Measurements from ENCODE around the gene BMP7.
A peak's percentile ranks its signal among the peaks of the same experiment; 100 is the strongest.
"Not testable (repeated sequence)": the region's sequence is repeated elsewhere in the genome, so short reads cannot be mapped to it uniquely, and the experiment has no call there.

BMP7 gene

DNA sequence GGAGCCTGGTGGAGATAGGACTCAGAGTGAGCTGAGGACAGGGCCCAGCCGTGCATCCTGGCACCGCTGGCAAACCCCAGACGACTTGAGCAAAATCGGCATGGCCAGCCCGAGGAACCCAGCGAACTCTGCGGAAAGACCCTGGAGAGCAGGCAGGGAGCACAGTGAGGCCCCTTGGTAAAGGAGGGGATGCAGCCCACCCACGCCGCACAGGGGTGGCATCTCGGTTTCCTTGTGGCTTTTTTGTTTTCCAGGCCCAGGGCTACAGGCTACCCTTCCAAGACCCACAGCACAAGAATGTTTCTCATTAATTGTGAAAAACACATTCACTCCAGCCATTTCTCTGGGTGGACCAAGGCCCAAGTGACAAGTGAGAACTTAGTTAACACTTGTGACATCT, 71.4 kb downstream of the BMP7 start:
- DNase-seq (ENCODE audit: low spot score in 2 of 2) (no peak), ATAC-seq (no peak)
- no peaks in the 10 kb centered on the region for H3K4me1 Mint-ChIP-seq
- no peaks in the 10 kb centered on the region for H3K9me3 Mint-ChIP-seq
- H3K36me3 Mint-ChIP-seq, result no peaks in the 10 kb centered on the region
- H3K4me3 Mint-ChIP-seq, result no peak overlapping the region
- no peak overlapping the region for H3K27ac Mint-ChIP-seq

DNA sequence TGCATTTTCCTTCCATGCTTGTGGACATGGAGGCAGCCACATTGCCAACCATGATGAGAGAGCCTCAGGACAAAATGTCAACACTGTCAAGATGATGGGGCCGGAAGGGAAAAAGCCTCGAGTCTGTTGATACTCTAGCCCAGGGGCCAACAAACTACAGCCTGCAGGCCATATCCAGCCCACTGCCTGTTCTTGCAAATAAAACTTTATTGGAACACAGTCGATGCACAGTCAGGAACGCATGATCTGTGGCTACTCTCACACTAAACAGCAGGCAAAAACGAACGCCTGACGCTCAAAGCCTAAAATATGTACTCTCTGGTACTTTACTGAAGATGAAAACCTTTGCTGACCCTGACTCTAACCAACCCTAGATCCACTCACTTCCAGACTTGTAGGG, 72.3 kb downstream of the BMP7 start:
- H3K9me3 Mint-ChIP-seq, result no peaks in the 10 kb centered on the region
- ATAC-seq (no peak), DNase-seq (ENCODE audit: low spot score in 2 of 2) (no peak)
- H3K27ac Mint-ChIP-seq, result no peak overlapping the region
- no peaks in the 10 kb centered on the region for H3K36me3 Mint-ChIP-seq
- no peaks in the 10 kb centered on the region for H3K4me1 Mint-ChIP-seq
- H3K4me3 Mint-ChIP-seq, result no peak overlapping the region

DNA sequence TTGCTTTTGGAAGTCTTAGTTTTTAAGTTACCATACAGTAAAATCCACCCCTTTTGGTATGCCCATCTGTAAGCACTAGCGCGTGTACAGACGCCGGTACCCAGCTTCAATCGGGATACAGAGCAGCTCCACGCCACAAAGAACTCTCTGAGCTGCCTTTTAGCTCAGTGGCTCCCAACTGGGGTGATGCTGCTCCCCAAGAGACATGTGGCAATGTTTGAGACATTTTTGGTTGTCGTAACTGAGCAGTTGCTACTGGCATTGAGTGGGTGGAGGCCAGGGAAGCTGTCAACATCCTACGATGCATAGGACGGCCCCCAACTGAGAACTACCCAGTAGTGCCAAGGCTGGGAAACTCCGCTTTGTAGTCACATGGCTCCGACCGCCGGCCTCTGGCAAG, 73.3 kb downstream of the BMP7 start:
- no peak overlapping the region for H3K4me3 Mint-ChIP-seq
- no peaks in the 10 kb centered on the region for H3K36me3 Mint-ChIP-seq
- no peaks in the 10 kb centered on the region for H3K4me1 Mint-ChIP-seq
- no peak for DNase-seq (ENCODE audit: low spot score in 2 of 2)
- no peak overlapping the region for H3K27ac Mint-ChIP-seq
- H3K9me3 Mint-ChIP-seq, result no peaks in the 10 kb centered on the region
- ATAC-seq, result no peak

DNA sequence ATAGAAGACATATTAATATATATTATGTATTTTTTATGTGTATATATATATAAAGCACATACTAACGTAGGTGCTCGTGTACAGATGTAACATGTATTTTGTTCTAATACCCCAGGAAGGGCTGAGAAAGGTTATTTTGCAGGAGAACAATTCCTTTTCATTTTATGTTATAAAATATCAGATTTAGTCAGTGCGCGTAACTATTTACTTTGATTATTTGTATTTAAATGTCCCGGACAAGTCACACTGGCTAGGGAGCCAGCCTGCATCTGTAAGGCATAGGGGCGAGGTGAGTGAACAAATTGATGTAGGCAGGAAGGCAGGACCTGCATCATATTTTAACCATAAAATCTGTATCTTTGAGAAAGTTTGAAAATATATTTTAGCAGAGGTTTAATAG, 74.1 kb downstream of the BMP7 start:
- no peaks in the 10 kb centered on the region for H3K36me3 Mint-ChIP-seq

DNA sequence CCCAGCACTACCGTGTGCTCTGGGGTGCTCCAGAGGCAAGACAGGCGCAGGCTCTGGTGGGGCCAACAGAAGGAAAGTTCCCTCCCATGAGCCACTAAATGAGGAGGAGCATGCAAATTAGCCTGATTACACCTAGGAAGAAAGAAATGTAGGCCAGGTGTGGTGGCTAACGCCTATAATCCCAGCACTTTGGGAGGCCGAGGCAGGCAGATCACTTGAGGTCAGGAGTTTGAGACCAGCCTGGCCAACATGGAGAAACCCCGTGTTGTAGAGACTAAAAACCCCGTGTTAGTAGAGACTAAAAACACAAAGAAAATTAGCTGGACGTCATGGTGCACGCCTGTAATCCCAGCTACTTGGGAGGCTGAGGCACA, 75.2 kb downstream of the BMP7 start:
- not testable (repeated sequence) for H3K27ac Mint-ChIP-seq; ATAC-seq; H3K4me1 Mint-ChIP-seq; H3K4me3 Mint-ChIP-seq; H3K9me3 Mint-ChIP-seq; H3K36me3 Mint-ChIP-seq; DNase-seq (ENCODE audit: low spot score in 2 of 2)

More for the DNA sequence above, 74.1 kb downstream of the BMP7 start:
- no peak overlapping the region for H3K4me3 Mint-ChIP-seq
- no peak overlapping the region for H3K27ac Mint-ChIP-seq
- no peaks in the 10 kb centered on the region for H3K9me3 Mint-ChIP-seq
- ATAC-seq (no peak), DNase-seq (ENCODE audit: low spot score in 2 of 2) (no peak)
- no peaks in the 10 kb centered on the region for H3K4me1 Mint-ChIP-seq

DNA sequence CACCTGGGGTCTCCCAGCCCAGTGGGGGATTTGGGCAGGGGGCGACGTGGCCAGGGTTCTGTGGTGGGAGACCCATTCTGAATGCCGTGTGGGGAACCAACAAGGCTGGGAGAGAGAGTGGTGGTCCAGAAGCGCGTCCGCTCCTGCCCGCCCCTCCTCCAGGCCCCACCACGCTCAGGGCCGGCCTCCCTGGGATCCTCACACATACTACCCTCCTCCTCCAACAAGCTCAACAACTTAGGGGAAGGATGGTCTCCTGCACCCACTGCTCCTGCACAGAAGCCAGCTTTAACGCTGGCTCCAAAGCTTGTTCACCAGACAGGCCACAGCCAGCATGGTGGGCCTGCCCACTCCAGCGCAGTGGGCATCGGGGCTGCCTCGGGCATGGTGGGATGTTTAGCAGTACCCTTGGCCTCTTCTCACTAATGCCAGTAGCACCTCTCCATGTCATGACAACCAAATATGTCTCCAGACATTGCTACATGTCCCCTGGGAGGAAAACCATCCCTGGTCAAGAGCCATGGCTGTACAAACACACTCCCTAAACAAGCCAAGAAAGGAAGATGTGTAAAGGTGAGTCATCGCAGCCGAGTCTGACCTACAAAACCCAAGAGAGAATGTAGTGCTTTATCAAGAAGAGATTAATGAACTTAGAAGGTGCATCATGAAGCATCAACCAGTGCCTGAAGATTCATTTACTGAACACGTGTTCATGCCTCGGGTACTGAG, 75.7 kb downstream of the BMP7 start:
- no peak overlapping the region for H3K27ac Mint-ChIP-seq
- H3K4me1 Mint-ChIP-seq, result no peaks in the 10 kb centered on the region
- H3K36me3 Mint-ChIP-seq, result no peaks in the 10 kb centered on the region
- DNase-seq (ENCODE audit: low spot score in 2 of 2) (no peak), ATAC-seq (peak; percentile 18)
- H3K9me3 Mint-ChIP-seq, result no peaks in the 10 kb centered on the region
- H3K4me3 Mint-ChIP-seq, result no peak overlapping the region

DNA sequence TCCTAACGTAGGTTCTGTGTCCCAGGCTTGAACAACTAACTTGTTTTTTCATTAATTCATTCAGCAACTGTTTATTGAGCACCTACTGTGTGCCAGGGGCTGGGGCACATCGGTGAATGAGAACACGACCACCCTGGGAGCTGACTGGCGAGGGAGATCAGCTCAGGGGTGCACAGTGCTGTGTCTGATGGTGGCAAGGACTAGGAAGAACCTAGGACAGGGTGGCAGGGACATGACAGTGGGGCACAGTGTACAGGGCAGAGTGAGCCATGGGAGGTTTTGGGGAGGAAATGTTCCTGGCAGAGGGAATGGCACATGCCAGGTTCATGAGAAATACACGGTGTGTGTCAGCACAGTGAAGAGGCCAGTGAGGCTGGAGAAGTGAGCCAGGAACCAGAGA, 76.7 kb downstream of the BMP7 start:
- Mint-ChIP-seq H3K36me3 (no peaks in the 10 kb centered on the region), H3K9me3 (no peaks in the 10 kb centered on the region), H3K4me1 (no peaks in the 10 kb centered on the region), H3K27ac (no peak overlapping the region), H3K4me3 (no peak overlapping the region)
- DNase-seq (ENCODE audit: low spot score in 2 of 2) (no peak), ATAC-seq (peak; percentile 47)

DNA sequence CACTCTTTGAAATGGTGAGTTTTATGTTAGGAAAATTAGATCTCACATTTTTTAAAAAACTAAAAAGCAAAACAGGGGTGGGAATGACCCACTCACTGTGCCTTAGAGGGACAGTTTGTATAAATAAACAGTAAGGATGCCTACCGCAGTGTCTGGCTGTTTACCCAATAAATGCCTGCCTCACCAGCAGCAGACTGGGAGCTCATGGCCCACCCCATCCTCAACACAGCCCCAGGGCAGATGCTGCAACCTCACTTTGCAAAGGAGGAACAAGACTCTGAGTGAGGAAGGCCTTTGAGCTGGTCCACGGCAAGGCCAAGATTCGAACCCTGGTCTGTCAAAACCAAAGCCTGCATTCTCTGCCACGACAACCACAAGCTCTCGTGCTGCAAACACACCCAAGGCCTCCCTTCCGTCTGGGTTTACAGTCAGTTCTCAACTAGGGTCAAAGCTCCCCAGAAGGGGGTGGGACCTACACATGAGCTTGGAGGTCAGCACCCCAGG, 77.8 kb downstream of the BMP7 start:
- DNase-seq (ENCODE audit: low spot score in 2 of 2), result no peak
- Mint-ChIP-seq H3K36me3 (no peaks in the 10 kb centered on the region), H3K4me3 (no peak overlapping the region), H3K9me3 (no peaks in the 10 kb centered on the region), H3K27ac (no peak overlapping the region), H3K4me1 (no peaks in the 10 kb centered on the region)
- no peak for ATAC-seq

DNA sequence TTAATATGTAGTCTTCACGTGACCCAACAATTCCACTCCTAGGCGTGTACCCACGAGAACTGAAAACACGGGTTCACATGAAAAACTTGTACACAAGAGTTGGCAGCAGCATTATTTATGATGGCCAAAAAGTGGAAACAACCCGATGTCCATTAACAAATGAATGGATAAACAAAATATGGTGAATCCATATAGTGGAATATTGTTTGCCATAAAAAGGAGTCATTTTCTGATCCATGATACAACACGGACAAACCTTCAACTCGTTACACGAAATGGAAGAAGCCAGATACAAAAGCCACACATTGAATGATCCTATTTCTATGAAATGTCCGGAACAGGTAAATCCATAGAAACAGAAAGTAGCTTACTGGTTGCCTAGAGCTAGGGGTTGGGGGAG, 78.4 kb downstream of the BMP7 start:
- no peak for ATAC-seq
- Mint-ChIP-seq H3K36me3 (no peaks in the 10 kb centered on the region), H3K4me3 (no peak overlapping the region), H3K4me1 (no peaks in the 10 kb centered on the region), H3K9me3 (no peaks in the 10 kb centered on the region), H3K27ac (no peak overlapping the region)
- no peak for DNase-seq (ENCODE audit: low spot score in 2 of 2)

DNA sequence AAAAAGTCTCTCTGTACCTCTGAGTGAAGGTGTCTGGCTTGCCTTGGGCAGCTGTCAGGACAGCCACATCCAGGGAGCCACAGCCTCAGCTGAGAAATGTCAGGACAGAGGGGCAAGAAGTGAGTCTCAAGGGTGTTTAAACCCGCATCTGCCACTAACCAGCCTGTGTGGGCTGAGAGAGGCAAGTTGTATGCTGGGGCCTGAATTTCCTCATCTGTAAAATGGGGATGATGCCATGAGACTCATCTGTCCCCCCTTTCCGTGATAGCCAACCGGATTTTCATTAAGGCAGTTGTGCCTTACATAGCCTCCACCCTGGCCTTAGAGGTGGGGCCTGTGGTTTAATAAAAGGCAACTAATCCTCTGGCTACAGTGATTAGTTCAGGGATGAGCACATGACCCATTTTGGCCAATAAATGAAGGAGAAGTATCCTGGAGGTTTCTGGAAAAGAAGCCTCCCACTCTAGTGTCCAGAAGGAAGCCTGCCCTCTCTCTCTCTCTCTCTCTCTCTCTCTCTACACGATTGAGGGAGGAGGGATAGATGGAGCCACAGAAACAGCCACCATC, 79.3 kb downstream of the BMP7 start:
- H3K27ac Mint-ChIP-seq, result no peak overlapping the region
- H3K4me1 Mint-ChIP-seq, result no peaks in the 10 kb centered on the region
- no peak overlapping the region for H3K4me3 Mint-ChIP-seq
- DNase-seq (ENCODE audit: low spot score in 2 of 2), result no peak
- ATAC-seq, result no peak
- H3K36me3 Mint-ChIP-seq, result no peaks in the 10 kb centered on the region
- no peaks in the 10 kb centered on the region for H3K9me3 Mint-ChIP-seq

DNA sequence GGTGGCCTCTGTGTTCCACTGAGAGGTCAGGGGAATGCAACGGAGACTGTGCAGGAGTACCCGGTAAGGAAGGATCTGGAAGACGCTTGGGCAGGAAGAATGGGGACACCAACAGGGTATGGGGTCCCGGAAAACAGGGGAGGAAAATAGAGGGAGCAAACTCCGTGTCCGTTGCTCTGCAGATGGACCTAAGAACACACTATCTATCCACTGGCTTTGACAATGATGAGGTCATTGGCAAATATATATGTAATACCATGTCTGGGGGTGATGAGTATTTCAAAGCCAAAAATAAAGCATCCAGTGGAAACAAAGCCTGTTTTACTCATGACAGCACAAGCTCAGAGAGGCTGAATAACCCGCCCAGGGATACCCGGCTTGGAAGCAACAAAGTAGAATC, 80.2 kb downstream of the BMP7 start:
- Mint-ChIP-seq H3K4me1 (no peaks in the 10 kb centered on the region), H3K36me3 (no peaks in the 10 kb centered on the region), H3K4me3 (no peak overlapping the region), H3K27ac (no peak overlapping the region), H3K9me3 (no peaks in the 10 kb centered on the region)
- no peak for ATAC-seq
- no peak for DNase-seq (ENCODE audit: low spot score in 2 of 2)

DNA sequence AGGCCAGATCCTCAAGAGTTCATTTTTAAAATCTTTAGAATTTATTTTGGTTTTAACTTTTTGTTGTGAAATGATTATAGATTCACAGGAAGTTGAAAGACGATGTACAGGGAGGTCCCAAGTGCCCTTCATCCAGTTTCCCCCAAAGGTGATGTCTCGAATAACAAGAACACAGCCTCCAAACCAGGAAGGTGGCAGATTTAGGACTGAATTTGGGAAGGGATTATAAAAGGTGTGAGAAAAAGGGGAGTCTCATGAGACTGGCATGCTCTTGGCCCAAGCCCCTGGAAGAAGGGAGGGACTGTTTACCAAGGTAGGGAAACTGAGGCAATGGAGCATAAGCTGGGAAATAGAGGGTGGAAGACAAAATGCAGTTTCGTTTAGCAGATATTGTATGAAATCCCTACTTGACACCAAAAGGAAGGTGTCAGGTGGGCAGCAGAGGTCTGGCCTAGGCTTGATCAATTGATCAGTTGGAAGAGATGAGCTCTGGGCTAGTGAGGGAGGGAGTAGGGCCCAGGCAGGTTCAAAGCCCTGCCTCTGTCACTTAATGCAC, 81.2 kb downstream of the BMP7 start:
- Mint-ChIP-seq H3K4me3 (no peak overlapping the region), H3K4me1 (no peaks in the 10 kb centered on the region), H3K9me3 (no peaks in the 10 kb centered on the region), H3K27ac (no peak overlapping the region), H3K36me3 (no peaks in the 10 kb centered on the region)
- DNase-seq (ENCODE audit: low spot score in 2 of 2) (no peak), ATAC-seq (no peak)

DNA sequence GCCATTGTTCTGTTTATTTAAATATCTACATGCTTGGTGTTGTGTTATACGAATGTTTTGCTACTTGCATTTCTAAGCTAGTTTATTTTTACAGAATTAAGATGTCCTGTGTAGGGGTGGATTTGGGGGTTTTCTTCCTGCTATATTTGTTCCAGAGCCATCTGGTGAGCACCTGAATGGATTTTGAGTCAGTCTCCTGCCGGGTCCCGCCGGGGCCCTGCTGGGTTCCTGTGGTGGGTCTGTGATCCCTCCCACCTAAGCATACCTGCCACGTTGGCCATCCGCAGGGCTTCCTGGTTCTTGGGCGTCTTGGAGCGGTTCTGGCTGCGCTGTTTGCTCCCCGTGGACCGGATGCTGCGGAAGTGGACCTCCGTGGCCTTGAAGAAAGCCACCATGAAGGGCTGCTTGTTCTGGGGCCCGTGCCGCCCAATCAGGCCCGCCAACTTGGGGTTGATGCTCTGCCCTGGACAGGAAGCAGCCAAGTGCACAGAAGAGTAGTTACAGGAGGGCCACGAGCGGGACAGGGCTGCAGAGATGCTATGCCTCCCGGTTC, 82.9 kb downstream of the BMP7 start:
- Mint-ChIP-seq H3K4me1 (no peaks in the 10 kb centered on the region), H3K36me3 (no peaks in the 10 kb centered on the region), H3K9me3 (no peaks in the 10 kb centered on the region), H3K4me3 (no peak overlapping the region), H3K27ac (no peak overlapping the region)
- ATAC-seq (no peak), DNase-seq (ENCODE audit: low spot score in 2 of 2) (no peak)

DNA sequence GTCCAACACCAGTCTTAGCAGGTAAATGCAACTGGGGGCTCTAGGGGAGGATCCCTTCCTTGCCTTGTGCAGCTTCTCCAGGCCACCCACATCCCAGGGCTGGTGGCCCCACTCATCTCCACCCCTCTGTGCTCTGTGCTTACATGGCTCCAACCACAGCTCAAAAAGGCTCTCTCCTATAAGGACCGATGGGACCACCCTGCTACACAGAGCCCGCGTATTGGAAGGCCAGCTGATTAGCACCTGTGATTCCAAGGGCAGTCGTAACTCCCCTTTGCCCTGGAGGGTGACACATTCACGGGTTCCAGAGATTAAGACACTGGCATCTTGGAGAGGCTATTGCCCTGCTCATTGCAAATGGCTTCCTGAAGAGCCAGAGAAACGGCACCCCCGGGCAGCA, 84.8 kb downstream of the BMP7 start:
- H3K27ac Mint-ChIP-seq, result no peak overlapping the region
- ATAC-seq (no peak), DNase-seq (ENCODE audit: low spot score in 2 of 2) (no peak)
- H3K36me3 Mint-ChIP-seq, result no peaks in the 10 kb centered on the region
- peaks cover 5% of the 10 kb centered on the region for H3K4me1 Mint-ChIP-seq
- no peak overlapping the region for H3K4me3 Mint-ChIP-seq
- H3K9me3 Mint-ChIP-seq, result peaks cover 4% of the 10 kb centered on the region

DNA sequence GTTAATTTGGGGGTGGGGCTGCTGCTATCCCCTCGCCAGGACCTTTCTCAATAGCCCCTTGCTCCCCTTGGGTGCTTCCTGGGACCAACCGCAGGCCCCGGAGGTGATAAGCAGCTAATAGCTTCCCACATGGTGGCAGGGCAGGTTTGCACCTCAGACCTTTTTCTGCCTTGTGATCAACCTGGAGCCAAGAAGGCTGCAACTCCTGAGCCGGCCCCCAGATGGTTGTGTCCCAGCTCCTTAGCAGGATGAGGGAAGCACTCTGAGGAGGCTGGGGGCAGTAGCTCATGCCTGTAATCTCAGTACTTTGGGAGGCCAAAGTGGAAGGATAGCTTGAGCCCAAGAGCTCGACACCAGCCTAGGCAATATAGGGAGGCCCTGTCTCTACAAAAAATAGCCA, 85.5 kb downstream of the BMP7 start:
- Mint-ChIP-seq H3K36me3 (no peaks in the 10 kb centered on the region), H3K9me3 (peaks cover 4% of the 10 kb centered on the region), H3K4me1 (peaks cover 5% of the 10 kb centered on the region), H3K4me3 (no peak overlapping the region), H3K27ac (no peak overlapping the region)
- DNase-seq (ENCODE audit: low spot score in 2 of 2) (no peak), ATAC-seq (no peak)

DNA sequence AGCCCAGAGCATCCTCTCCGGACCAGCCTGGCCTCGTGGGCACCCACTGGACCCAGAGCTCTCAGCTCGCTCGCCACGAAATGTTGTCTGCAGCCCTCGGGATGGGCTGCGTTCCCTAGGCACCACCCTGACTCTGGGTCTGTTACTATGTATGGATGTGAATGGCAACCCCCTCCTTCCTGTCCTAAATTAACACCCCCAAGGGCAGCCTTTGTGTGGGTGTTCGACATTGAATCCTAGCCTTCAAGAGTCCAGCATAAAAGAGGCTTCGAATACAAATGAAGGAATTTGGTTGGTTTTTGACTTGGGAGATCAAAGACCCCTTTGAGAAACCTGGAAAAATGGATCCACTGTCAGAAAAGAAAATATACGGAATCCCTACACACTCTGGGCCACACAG, 86.1 kb downstream of the BMP7 start:
- H3K36me3 Mint-ChIP-seq, result no peaks in the 10 kb centered on the region
- H3K9me3 Mint-ChIP-seq, result peaks cover 4% of the 10 kb centered on the region
- no peak overlapping the region for H3K4me3 Mint-ChIP-seq
- DNase-seq (ENCODE audit: low spot score in 2 of 2) (no peak), ATAC-seq (no peak)
- no peak overlapping the region for H3K27ac Mint-ChIP-seq
- peaks cover 9% of the 10 kb centered on the region for H3K4me1 Mint-ChIP-seq

Measured in stimulated activated effector memory CD8-positive, alpha-beta T cell treated with anti-CD3 and anti-CD28 coated beads, Interleukin-12 subunit alpha, Interleukin-12 subunit beta, amount 100 ng/mL, for 72 hours (primary cell).